C4-2B (cell line): ENCODE data around the gene USP35.

Source experiments
- ZFX ChIP-seq: fragments of 450-650 bp; IDR thresholded peaks from 2 replicates; pipeline ENCODE4 v1.6.1; 2017
- TF ChIP-seq, protein P1 (sequence below): fragments of 450-650 bp; conservative IDR thresholded peaks from 2 replicates; pipeline ENCODE4 v1.5.1; 2017; ENCODE audit warnings: mild to moderate bottlenecking

DNA sequence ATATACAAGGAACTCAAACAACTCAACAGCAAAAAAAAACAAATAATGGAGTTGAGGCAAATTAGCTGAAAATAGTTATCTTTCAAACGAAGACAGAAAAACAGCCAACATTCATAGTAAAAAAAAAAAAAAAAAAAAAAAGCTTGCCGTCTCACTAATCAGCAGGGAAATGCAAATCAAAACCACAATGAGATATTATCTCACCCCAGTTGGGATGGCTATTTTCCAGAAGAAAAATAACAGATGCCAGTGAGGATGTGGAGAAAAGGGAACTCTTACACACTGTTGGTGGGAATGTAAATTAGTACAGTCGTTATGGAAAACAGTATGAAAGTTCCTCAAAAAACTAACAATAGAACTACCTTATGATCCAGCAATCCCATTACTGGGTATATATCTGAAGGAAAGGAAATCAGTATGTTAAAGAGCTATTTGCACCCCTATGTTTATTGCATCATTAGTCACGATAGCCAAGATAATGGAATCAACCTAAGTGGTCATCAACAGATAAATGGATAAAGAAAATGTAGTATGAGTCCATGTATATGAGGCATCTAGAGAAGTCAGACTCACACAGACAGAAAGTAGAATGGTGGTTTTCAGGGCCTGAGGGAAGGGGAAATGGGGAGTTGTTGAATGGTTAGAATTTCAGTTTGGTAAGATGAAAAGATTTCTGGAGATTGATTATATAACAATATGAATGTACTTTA, 56.0 kb downstream of the USP35 start:
- TF ChIP-seq, protein P1, sequence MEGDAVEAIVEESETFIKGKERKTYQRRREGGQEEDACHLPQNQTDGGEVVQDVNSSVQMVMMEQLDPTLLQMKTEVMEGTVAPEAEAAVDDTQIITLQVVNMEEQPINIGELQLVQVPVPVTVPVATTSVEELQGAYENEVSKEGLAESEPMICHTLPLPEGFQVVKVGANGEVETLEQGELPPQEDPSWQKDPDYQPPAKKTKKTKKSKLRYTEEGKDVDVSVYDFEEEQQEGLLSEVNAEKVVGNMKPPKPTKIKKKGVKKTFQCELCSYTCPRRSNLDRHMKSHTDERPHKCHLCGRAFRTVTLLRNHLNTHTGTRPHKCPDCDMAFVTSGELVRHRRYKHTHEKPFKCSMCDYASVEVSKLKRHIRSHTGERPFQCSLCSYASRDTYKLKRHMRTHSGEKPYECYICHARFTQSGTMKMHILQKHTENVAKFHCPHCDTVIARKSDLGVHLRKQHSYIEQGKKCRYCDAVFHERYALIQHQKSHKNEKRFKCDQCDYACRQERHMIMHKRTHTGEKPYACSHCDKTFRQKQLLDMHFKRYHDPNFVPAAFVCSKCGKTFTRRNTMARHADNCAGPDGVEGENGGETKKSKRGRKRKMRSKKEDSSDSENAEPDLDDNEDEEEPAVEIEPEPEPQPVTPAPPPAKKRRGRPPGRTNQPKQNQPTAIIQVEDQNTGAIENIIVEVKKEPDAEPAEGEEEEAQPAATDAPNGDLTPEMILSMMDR: no peak
- no peak for TF ChIP-seq ZFX
